Neural cell (in vitro differentiated cells): Measurements from ENCODE around the gene SUGCT. TPM values are rescaled to one million over a fixed set of nuclear protein-coding genes. Genes with fewer than 3 reads are reported as not detected.

Source experiments
- H2AFZ ChIP-seq: fragments of 200-600, 300-800 bp; sonication (generic), shearing (Covaris generic); 2 replicates; pipeline ENCODE4 v1.6.0; 2014; ENCODE audit warnings: low read depth, mild to moderate bottlenecking, antibody characterized with exemption, low read length, moderate library complexity
- H3F3A ChIP-seq: fragments of 200-600 bp; shearing (Covaris generic); 2 replicates; pipeline ENCODE4 v1.6.1; 2016; ENCODE audit warnings: mild to moderate bottlenecking, moderate library complexity, mixed read lengths, antibody characterized with exemption, low read length; ENCODE audit not compliant: insufficient read depth, poor library complexity, severe bottlenecking
- H3K27ac ChIP-seq: fragments of 200-600, 300-800 bp; sonication (generic), shearing (Covaris generic); 2 replicates; pipeline ENCODE4 v1.5.1; 2014; ENCODE audit warnings: mild to moderate bottlenecking, low read length, moderate library complexity
- H3K27me3 ChIP-seq: fragments of 300-800, 200-600 bp; sonication (generic), shearing (Covaris generic); 2 replicates; pipeline ENCODE4 v1.6.0; 2014; ENCODE audit warnings: mild to moderate bottlenecking, low read depth, low read length, moderate library complexity; ENCODE audit not compliant: insufficient read depth
- H3K36me3 ChIP-seq: fragments of 300-800, 200-600 bp; sonication (generic), shearing (Covaris generic); 2 replicates; pipeline ENCODE4 v1.5.1; 2014; ENCODE audit warnings: mild to moderate bottlenecking, antibody characterized with exemption, low read length, moderate library complexity; ENCODE audit not compliant: insufficient read depth
- H3K4me2 ChIP-seq: fragments of 300-800, 200-600 bp; sonication (generic), shearing (Covaris generic); 2 replicates; pipeline ENCODE4 v1.6.0; 2014; ENCODE audit warnings: mild to moderate bottlenecking, low read length
- H3K4me3 ChIP-seq: fragments of 300-800, 200-600 bp; sonication (generic), shearing (Covaris generic); 2 replicates; pipeline ENCODE4 v1.5.1; 2014; ENCODE audit warnings: mild to moderate bottlenecking, low read length, moderate library complexity
- H3K79me2 ChIP-seq: fragments of 200-600 bp; shearing (Covaris generic); replicated peaks from 2 replicates; pipeline ENCODE4 v1.6.0; 2014; ENCODE audit warnings: mild to moderate bottlenecking, low read length, moderate library complexity; ENCODE audit not compliant: insufficient read depth
- H3K9ac ChIP-seq: fragments of 300-800, 200-600 bp; sonication (generic), shearing (Covaris generic); 2 replicates; pipeline ENCODE4 v1.6.1; 2016; ENCODE audit warnings: mild to moderate bottlenecking, low read length, mixed read lengths
- H3K9me2 ChIP-seq: fragments of 200-600 bp; shearing (Covaris generic); 2 replicates; pipeline ENCODE4 v1.6.1; 2016; ENCODE audit warnings: mild to moderate bottlenecking, low read length, mixed read lengths; ENCODE audit not compliant: insufficient read depth
- H3K9me3 ChIP-seq: fragments of 200-600, 300-800 bp; sonication (generic), shearing (Covaris generic); 2 replicates; pipeline ENCODE4 v1.6.1; 2016; ENCODE audit warnings: mild to moderate bottlenecking, mixed run types, low read length, moderate library complexity, mixed read lengths
- H4K20me1 ChIP-seq: fragments of 200-600 bp; shearing (Covaris generic); 2 replicates; pipeline ENCODE4 v1.6.1; 2016; ENCODE audit warnings: mild to moderate bottlenecking, mixed run types; ENCODE audit not compliant: insufficient read depth
- EP300 ChIP-seq: fragments of 450-650 bp; conservative IDR thresholded peaks from 2 replicates; pipeline ENCODE4 v1.6.1; 2014; ENCODE audit warnings: antibody characterized with exemption, mild to moderate bottlenecking, moderate library complexity; ENCODE audit not compliant: poor library complexity, severe bottlenecking
- EZH2 ChIP-seq: fragments of 200-600, 300-800 bp; shearing (Covaris generic), sonication (generic); IDR thresholded peaks from 2 replicates; pipeline ENCODE4 v1.6.1; 2014; ENCODE audit warnings: antibody characterized with exemption, low read length, borderline replicate concordance, mild to moderate bottlenecking; ENCODE audit not compliant: insufficient read depth, poor library complexity, severe bottlenecking
- MXI1 ChIP-seq: fragments of 450-650 bp; conservative IDR thresholded peaks from 2 replicates; pipeline ENCODE4 v1.6.1; 2014; ENCODE audit warnings: antibody characterized with exemption, mild to moderate bottlenecking; ENCODE audit not compliant: poor library complexity, severe bottlenecking
- POLR2AphosphoS5 ChIP-seq: IDR thresholded peaks from 2 replicates; pipeline ENCODE4 v1.6.1; 2012
- RAD21 ChIP-seq: fragments of 450-650 bp; conservative IDR thresholded peaks from 2 replicates; pipeline ENCODE4 v1.6.1; 2014; ENCODE audit warnings: antibody characterized with exemption, mild to moderate bottlenecking, moderate library complexity
- SMC3 ChIP-seq: fragments of 450-650 bp; conservative IDR thresholded peaks from 2 replicates; pipeline ENCODE4 v1.6.1; 2014; ENCODE audit warnings: antibody characterized with exemption, mild to moderate bottlenecking, moderate library complexity; ENCODE audit not compliant: poor library complexity
- TAF1 ChIP-seq: IDR thresholded peaks from 2 replicates; pipeline ENCODE4 v1.6.1; 2012; ENCODE audit warnings: low read depth
- polyA plus RNA-seq: library from polyadenylated mRNA; depleted of rRNA; stranded (reverse); fragments of >200 nt; gene quantifications from 2 replicates; pipeline ENCODE4 v1.2.3, GENCODE V29; 2014
- TF ChIP-seq, protein P1 (sequence below): fragments of 450-650 bp; IDR thresholded peaks from 2 replicates; pipeline ENCODE4 v1.5.1; 2014; ENCODE audit warnings: antibody characterized with exemption, mild to moderate bottlenecking, moderate library complexity; ENCODE audit not compliant: poor library complexity, severe bottlenecking
- TF ChIP-seq, protein P2 (sequence below): IDR thresholded peaks from 2 replicates; pipeline ENCODE4 v1.6.1; 2012; ENCODE audit warnings: borderline replicate concordance

Gene SUGCT
- polyA plus RNA-seq, 1 donor from 2014 or later, result not detected

DNA sequence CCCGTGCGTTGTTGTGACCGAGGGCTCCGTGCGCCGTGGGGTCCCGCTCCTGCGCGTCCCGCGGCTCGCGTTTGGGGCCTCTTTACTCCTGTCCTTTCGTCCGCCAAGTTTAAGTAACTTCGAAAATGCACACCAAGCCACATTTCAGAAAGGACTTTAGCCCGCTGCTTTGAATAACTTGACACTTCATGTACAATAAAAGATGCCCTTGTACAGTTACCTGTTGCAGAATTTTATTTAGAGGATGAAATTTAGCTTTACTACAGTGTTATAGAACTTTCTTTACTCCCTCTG lies 459 bp downstream of the SUGCT start:
- peak overlapping the region; percentile 98 for H2AFZ ChIP-seq
- H3F3A ChIP-seq, result no peaks in the 10 kb centered on the region
- TF ChIP-seq POLR2AphosphoS5, result no peak
- TF ChIP-seq RAD21, result no peak
- TF ChIP-seq, protein P1, sequence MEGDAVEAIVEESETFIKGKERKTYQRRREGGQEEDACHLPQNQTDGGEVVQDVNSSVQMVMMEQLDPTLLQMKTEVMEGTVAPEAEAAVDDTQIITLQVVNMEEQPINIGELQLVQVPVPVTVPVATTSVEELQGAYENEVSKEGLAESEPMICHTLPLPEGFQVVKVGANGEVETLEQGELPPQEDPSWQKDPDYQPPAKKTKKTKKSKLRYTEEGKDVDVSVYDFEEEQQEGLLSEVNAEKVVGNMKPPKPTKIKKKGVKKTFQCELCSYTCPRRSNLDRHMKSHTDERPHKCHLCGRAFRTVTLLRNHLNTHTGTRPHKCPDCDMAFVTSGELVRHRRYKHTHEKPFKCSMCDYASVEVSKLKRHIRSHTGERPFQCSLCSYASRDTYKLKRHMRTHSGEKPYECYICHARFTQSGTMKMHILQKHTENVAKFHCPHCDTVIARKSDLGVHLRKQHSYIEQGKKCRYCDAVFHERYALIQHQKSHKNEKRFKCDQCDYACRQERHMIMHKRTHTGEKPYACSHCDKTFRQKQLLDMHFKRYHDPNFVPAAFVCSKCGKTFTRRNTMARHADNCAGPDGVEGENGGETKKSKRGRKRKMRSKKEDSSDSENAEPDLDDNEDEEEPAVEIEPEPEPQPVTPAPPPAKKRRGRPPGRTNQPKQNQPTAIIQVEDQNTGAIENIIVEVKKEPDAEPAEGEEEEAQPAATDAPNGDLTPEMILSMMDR, result no peak
- no peak for TF ChIP-seq TAF1
- H3K4me3 ChIP-seq, result peak overlapping the region; percentile 94
- no peaks in the 10 kb centered on the region for H3K9me3 ChIP-seq
- H3K4me2 ChIP-seq, result peak overlapping the region; percentile 82
- no peaks in the 10 kb centered on the region for H3K9me2 ChIP-seq
- H3K27ac ChIP-seq, result no peak overlapping the region
- H3K79me2 ChIP-seq, result peaks cover 29% of the 10 kb centered on the region
- no peaks in the 10 kb centered on the region for H3K36me3 ChIP-seq
- no peaks in the 10 kb centered on the region for H4K20me1 ChIP-seq
- no peaks in the 10 kb centered on the region for H3K27me3 ChIP-seq
- H3K9ac ChIP-seq, result peak overlapping the region; percentile 86

DNA sequence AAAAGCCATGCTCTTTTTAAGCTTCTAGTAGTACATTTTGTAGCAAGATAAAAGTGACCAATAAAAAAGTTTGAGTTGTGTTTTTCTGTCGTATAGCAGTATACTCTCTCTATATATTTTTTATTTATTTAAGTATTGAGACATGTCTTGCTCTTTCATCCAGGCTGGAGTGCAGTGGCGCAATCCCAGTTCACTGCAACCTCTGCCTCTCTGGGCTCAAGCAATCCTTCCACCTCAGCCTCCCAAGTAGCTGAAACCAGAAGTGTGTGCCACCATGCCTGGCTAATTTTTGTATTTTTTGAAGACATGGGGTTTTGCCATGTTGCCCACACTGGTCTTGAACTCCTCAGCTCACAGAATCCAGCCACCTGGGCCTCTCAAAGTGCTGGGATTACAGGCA lies 2.8 kb downstream of the SUGCT start:
- Histone ChIP-seq H3F3A (no peaks in the 10 kb centered on the region), H3K27me3 (no peaks in the 10 kb centered on the region), H4K20me1 (no peaks in the 10 kb centered on the region), H2AFZ (no peak overlapping the region), H3K4me2 (no peak overlapping the region), H3K9me3 (no peaks in the 10 kb centered on the region), H3K4me3 (no peak overlapping the region), H3K9me2 (no peaks in the 10 kb centered on the region), H3K9ac (no peak overlapping the region), H3K36me3 (no peaks in the 10 kb centered on the region), H3K27ac (no peak overlapping the region), H3K79me2 (peaks cover 16% of the 10 kb centered on the region)
- TF ChIP-seq SMC3 (no peak), RAD21 (no peak), TAF1 (no peak), EP300 (no peak), EZH2 (no peak), MXI1 (no peak)
- TF ChIP-seq, protein P2, sequence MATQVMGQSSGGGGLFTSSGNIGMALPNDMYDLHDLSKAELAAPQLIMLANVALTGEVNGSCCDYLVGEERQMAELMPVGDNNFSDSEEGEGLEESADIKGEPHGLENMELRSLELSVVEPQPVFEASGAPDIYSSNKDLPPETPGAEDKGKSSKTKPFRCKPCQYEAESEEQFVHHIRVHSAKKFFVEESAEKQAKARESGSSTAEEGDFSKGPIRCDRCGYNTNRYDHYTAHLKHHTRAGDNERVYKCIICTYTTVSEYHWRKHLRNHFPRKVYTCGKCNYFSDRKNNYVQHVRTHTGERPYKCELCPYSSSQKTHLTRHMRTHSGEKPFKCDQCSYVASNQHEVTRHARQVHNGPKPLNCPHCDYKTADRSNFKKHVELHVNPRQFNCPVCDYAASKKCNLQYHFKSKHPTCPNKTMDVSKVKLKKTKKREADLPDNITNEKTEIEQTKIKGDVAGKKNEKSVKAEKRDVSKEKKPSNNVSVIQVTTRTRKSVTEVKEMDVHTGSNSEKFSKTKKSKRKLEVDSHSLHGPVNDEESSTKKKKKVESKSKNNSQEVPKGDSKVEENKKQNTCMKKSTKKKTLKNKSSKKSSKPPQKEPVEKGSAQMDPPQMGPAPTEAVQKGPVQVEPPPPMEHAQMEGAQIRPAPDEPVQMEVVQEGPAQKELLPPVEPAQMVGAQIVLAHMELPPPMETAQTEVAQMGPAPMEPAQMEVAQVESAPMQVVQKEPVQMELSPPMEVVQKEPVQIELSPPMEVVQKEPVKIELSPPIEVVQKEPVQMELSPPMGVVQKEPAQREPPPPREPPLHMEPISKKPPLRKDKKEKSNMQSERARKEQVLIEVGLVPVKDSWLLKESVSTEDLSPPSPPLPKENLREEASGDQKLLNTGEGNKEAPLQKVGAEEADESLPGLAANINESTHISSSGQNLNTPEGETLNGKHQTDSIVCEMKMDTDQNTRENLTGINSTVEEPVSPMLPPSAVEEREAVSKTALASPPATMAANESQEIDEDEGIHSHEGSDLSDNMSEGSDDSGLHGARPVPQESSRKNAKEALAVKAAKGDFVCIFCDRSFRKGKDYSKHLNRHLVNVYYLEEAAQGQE, result no peak
- TF ChIP-seq, protein P1, result no peak
